ENCODE data around the gene STK33.
A peak's percentile ranks its signal among the peaks of the same experiment; 100 is the strongest.

The STK33 gene

DNA sequence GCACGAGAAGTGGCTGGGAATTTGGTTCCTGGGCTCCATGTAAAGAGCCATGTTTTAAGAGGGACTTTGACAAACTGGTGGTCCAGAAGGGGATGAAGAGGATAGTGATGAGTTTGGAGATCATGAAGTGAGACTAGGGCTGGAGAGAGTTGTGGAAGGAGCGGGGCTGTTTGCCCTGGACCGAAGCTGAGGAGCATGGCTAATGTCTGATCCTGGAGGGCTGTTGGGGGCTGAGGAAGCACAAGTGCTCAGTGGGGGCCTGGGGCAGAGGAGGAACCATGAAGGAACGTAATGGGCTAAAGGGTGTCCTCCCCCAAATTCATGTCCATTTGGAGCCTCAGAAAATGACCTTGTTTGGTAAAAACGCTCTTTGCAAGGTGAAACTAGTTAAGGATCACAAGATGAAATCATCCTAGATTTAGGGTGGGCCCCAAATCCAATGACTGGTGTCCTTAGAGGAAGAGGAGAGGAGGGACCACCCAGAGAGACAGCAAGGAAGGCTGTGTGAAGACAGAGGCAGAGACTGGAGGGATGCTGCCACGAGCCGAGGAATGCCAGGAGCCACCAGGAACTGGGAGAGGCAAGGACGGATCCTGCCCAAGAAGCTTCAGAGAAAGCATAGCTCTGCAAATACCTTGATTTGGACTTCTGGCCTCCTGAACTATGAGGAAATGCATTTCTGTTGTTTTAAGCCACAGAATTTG is 223.1 kb downstream of the STK33 start:
- no peak for DNase-seq

DNA sequence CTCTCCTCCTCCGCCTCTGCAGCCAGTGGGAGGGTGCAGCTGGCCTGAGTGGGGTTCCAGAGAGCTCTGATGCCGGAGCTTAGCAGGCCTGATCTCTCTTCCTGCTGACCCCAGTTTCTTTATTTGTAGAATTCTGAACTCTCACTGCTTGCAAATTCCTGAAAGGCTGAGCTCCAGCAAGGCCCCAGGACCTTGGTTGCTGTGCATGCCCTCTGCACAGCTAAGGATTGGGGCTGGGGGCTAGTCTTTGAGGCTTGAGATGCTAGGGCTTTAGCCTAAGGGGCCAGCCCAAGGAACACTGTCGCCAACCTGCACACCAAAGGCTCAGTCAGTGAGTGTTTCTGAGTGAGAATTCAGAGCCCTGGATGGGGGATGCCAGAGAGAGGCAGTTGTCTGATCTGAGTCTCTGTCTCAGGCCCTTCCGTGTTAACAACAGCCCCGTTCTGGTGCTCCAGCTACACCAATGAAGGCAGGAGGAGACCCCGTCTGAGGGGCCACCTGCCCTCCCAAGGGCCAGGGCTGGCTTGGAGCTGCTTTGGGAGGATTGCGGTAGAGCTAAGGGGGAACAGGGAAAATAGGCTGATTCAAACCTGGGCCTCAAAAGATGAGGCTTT is 224.3 kb downstream of the STK33 start:
- no peak for DNase-seq

DNA sequence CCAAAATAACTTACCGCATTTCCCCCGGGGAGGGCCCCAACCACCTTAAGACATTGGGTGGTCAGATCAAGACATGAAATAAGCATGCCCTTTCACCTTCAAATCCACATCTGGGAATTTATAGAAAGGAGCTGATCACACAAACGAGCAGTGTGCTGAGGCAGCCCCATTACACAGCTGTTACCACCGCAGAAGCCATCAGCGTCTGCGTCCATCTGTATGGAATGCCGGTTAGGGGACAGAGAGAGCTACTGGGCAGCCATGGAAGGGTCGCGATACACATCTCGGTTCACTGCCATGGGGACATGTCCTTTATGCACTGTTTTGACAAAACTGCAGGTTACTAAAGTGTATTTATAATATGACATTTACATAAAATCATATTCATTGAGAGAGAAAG is 225.3 kb downstream of the STK33 start:
- DNase-seq: no peak

DNA sequence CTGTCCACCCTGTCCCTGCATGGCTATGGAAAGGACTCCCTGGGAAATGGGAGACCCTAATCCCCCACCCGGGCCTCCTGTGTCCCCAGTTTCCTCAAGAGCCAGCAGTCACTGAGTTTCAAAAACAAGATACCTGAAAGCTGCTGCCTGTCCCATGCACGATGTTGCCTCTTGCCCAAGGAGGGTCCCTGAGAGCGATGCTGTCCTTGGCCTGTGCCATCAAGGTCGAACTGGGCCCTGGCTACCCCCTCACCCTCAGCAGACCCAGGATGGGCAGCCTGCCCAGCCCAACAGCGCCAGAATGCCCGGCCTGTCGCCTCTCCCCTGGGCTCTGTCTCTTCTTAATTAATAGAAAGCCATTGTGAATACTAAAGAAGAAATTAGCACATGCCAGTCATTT is 225.8 kb downstream of the STK33 start:
- DNase-seq: no peak

DNA sequence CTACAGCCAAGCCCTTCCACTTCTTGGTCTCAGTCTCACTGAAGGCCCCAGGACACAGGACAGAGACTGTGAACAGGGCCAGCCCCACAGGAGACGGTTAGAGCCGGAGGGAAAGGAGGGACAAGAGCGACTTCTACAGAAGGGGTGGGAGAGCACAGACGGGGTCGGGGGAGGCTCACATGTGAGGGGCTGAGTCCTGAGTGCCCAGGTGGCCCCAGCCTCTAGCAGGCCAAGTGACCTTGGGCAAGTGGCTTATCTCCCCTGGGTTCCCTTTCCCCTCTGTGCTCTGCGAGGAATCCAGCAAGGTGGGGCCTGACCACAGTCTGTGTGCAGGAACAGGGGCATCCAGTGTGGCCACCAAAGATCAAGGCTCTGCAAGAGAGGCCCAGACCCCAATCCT is 227.7 kb downstream of the STK33 start:
- DNase-seq: no peak

DNA sequence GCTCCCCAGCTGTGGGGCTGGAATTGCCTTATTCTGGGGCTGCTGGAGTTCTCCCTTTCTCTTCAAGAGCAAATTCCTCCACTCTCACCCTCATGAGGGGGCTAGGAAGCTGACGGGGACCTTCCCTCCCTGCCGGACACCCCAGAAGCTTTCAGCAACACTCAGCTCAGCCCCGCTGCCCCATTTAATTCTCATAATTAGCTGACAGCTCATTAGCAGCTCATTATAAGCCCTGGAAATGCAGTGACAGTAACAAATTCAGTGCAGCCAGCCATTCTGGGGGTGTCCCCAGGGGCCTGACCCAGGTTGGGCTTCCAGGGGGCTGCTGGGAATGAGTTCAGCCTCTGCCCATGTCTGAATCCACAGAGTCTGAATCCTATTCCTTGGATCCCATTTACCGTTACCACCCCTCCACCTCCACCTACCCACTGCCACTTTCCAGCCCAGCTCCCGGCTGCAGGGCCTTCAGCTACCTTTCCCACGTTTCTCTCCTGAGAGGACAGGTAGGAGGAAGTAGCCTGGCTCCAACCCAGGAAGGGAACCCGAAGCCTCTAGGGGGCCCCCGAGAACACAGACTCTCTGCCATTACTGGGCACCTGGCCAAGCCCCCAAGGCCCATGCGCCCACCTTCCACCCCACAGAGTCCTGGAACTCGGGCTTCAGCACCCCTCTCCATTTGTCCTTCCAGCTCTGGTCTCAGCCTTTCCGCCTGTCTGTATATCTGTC is 228.6 kb downstream of the STK33 start:
- DNase-seq: no peak

DNA sequence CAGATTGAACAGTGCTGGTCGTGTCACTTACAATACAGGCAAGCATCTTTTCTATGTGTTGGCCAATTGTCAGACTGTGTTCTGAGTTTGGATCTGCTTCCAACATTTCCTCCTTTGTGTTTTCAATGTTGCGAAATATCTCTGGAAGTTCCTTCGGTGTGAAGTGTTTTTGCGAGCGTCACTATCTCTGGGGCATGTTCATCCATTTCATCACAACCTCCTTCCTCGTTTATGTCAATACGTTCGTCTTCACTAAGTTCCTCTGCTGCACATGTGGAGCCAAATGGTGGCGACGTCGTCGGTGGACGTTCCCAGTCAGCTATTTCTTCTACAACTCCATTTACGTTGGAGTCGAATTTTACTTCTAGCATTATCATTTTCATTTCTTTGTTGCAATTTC is 230.1 kb downstream of the STK33 start:
- no peak for DNase-seq

DNA sequence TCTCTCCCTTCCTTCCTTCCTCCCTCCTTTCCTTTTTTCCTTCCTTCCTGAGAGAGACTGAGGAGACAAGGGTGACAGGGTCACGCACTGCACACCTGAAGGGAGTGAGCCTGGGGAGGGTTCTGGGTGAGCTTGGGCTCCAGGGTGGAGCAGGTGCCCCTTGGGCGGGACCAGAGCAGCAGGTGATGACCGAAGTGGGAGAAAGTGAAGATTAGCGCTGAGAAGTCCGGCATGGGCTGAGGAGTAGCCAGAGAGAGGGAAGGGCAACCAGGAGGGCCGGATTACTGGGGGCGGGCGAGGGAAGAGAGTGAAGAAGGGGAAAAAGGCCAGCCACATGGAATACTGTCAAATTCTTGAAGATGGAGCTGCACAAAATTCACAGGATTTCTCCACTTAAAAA is 231.1 kb downstream of the STK33 start:
- no peak for DNase-seq

DNA sequence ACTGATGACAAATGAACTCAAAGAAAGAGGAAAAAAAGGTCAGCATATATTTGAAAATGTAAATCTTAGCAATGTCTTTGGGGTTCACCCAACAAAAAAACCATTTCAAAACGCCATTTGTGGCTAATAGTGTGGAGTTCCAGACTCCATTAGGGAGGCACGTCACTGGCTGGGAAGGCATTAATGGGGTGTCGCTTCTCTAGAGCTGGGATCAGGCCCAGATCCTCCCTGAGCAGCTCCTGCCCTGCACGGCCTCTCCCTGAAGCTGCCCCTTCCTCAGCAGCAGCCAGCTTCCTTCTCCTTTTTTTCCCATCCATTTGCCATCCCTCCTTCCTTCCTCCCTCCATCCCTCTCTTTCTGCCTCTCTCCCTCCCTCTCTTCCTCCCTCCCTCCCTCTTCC is 231.5 kb downstream of the STK33 start:
- no peak for DNase-seq

DNA sequence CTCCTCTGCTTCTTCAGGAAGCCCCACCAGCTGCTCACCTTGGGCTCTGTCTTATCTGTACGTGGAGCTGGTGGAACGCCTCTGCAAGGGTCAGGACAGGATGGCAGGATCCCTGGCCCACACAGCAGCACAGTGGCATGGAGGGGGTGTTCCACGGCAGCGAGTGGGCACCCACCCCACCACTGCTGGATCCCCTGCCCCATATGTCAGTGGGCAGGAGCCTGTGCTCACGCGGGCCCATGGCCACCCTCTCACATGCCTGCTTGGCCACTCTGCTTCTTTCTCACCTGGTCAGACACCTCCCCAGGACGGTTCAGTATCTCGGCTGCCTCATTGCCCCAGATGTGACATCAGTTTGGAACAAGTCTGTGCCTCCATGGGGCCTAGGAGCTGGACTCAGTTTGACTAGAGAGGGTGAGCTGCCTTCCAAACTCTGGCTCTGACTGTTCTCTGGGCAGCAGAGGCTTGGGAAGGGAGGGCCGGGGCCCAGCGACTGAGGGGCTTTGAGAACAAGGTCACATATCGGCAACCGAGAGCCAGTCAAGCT is 232.3 kb downstream of the STK33 start:
- no peak for DNase-seq

DNA sequence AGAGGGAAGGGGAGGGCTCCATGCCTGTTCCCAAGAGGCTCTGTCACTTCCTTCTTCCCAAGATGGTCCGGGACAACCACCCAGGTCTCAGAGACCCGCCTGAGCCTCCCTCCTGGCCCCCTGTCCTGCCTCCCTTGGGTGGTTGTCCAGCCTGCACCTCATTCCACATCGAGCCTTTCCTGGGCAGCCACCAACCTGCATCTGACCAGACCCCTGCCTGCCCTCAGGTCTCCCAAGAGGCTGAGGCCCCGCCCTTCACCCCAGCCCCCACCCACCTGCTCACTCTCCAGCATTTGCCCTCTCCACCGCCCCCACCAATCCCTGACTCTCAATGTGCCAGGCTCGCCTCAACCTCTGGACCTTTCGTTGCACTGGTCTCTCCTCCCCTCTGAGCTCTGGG is 232.8 kb downstream of the STK33 start:
- no peak for DNase-seq

DNA sequence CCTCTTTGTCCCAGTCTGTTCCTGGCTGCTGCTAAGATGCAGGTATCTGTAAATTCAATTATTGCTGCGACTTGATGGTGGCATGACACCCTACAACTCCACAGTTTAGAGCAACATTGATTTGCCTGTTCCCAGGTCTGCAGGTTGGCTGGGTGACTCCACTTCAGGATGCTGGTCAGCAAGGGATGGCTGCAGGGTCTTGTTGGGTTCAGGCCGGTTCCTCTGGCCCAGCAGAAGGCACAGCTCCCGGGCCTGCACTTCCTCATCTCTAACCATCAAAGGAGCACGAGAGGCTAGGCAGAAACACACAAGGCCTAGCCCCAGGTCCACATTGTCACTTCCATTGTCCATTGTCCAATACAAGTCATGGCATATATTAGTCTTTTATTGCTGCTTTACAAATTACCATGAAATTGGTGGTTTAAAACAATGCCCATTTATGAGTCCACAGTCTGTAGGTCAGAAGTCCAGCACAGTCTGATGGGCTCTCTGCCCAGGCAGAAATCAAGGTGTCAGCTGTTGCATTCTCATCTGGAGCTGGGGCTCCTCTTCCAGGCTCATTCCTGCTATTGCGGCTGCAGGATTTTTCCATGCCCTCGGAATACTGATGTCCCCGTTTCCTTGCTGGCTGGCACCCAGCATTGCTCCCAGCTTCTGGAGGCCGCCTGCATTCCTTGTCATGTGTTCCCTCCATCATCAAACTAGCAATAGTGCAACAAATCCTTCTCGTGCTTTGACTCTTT is 233.8 kb downstream of the STK33 start:
- DNase-seq: no peak

DNA sequence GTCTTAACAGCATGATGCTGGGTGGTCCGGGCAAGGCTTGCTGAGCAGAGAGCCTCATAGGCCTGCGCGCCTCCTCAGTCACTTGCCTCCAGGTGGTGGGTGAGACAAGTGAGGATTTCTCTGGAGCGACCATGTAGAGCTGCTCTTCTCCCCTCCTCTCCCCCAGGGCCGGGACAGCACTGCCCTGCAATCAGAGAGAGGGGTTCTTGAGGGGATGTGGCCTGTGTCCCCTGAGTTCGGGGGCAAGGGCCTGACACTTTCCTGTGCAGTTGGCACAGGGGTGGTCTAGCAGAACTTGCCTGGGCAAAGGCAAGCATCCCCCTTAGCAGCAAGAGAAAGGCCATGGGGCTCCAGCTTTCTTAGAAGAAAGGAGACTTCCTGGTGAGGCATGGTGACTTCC is 234.5 kb downstream of the STK33 start:
- DNase-seq: no peak

DNA sequence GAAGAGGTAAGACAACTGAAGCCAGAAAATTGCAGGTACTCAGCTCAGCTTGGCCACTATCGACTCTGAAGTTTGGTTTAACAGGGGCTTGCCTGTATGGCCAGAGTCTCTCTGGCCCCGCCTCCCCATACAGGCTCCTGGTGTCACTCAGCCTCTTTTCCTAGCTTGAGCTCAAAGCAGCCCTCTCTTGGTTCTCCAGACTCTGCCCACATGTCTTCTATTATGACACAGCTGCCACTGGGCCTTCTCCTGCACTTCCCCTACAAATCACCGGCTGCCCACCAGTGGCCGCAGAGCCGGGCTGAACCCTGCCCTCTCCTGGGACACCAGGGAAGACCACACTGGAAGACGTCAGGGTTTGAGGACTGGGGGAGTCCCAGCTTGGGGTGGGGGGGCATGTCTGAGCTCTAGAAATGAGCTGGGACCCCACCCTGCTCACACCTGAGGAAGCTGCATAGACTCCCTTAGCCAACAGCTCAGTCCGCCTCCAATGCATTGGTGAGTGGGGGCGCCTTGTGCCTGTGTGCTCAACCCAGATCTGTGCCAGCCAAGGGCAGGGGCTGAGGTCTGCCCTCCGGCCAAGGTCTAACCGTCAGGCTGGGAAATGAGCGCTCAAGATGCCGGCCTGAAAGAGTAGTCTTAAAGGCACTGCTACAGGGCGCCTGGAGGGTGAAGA is 236.0 kb downstream of the STK33 start:
- no peak for DNase-seq

DNA sequence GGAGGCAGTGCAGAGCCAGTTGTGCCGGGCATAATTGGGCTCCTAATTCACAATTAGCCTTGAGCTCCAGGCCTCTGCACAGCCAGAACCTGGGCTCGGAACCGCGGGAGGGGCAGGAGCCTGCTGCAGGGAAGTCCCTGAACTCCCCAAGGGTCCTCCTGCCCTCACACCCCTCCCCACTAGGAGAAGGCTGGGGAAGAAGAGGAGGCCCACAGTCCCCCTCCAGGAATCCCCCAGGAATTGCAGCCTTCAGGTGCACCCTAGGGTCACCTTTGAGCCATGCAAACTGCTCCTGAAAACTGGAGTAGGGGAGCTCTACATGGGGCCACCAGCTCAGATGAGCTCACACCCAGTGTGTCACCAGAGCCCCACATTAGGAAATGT is 236.5 kb downstream of the STK33 start:
- no peak for DNase-seq

DNA sequence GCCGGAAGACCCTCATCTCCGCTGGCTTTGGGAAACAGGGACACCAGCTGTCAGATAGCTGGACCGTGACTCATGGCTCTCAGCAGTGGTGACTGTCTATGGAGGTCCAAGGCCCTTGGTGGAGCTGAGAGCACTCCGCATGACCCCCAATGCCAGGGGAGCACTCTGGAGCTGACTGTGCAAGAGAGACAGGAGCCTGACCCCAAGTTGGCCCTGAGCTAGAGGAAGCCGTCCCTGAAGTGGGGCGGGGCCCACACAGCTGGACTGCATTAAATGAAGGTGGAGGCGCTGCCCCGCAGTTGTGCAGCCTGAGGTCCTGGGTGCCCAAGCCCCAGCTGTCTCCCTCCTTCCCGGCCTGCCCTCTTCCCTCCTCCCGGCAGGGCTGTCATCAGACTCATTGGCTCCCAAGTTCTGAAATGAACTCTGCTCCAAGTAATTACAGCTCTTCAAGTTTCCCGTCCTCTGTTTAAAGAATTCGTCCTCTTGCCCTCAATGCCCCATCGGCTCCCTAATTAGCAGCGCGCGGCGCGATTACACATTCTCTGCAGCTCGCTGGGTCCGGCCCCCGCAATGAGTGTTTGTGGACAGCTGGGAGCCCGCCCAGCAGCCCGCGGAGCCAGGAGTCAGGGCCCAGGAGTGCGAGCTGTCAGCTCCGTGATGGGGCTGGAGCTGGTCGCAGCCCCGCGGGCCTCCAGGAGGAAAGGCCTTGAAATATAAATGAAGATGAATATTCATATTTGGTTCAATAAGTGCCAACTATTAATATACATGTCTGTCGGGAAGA is 237.1 kb downstream of the STK33 start:
- no peak for DNase-seq

DNA sequence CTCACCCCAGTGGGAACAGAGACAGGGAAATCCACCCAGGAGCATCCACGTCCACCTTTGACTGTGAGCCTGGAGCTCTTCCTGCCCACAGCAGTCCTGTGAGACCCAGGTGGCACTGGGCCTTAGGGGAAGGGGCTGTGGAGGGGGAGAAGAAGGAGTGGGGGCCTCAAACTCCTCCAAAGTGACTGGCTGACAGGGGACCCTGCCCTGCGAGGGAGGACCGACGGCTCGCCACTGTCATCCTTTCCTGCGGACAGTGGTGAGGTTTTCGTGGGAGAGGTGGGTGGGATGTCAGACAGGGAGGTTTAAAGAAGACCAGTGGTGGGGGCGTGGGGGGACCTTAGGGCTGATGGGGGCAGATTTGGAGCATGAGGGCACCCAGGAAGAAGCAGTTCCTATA is 237.8 kb downstream of the STK33 start:
- no peak for DNase-seq

DNA sequence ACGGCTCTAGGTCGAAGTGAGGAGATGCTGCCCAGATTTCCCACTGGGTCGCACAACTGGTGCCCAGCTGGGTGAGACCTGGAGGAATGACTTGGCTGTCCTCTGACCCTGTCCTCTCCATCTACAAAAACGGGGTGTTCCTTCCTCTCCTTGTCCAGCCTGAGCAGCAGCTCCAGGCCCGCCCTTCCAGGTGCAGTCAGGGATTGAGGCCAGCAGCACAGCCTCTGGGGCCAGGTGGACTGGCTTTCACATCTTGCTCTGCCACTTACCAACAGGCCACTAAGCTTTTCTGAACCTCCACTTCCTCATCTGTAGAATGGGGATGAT is 238.6 kb downstream of the STK33 start:
- no peak for DNase-seq

DNA sequence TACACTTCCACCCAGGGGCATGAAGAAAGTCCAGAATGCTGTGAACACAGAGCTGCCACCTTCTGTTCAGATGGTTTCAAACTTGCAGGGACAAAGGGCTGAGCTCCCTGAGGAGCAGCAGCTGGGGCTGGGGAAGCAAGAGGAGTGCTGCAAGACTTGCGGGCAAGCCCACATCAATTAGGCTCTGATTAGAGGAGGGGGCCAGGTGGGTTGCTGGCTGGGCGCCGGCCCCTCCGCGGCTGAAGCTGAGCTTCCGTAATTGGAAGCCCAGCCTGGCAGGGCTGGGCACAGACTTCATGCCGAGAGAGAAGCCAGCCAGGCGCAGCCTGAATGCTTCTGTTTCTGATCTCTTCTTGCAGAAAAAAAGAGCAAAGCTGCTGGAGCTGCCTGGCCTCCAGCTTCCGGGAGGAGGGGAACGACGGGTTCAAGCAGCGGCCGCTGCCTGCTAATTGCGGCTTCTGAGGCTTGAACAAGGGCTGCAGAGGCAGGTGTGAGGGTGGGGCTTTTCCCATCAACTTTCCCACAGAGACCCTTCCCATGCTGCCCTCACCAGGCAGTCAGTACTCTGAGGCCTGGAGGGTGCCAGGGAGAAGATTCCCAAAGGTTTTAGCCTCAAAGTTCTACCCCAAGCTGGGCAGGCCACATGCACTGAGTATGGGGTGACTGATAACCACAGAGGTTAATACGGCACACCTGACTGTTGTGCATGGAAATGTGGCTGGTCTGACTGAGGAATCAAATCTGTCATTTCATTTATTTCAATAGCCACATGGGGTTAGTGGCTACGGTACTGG is 239.2 kb downstream of the STK33 start:
- peak; percentile 6 for DNase-seq

DNA sequence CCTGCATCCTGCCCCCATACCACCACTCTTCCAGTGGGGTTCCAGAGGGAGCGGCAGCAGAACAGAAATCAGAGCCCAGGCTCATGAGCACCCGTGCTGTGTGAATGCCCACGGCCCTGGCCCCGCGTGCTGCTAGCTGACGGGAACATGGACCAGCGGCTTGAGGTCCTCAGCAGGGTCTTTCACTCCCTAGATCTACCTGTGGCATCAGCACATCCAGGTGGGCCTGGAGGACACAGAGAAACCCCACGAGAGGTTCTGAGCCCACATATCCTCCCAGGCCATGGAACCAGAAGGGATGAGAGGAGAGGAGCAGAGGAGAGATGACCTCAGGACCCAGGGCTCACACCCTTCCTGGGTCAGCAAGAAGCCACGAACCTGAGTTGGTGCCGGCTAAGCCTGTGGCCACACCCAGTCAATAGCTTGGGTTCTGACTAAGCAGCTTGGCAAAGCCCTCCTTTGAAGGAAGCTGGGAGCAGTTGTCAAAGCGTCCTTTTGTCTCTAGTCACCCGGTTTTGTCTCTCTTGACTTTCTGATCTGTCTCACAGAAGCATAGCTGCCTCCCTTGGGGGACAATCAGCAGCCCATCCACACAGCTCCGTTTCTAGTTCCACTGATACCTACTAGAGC is 241.0 kb downstream of the STK33 start:
- no peak for DNase-seq

All from KG1 (cell line).